HS-27A (cell line): ENCODE measurements around the gene DUT.

Experiments
- DNase-seq: peaks from one replicate; pipeline ENCODE4 v3.0.0-alpha.2; 2012; ENCODE audit warnings: low read depth, missing footprints

Gene DUT

DNA sequence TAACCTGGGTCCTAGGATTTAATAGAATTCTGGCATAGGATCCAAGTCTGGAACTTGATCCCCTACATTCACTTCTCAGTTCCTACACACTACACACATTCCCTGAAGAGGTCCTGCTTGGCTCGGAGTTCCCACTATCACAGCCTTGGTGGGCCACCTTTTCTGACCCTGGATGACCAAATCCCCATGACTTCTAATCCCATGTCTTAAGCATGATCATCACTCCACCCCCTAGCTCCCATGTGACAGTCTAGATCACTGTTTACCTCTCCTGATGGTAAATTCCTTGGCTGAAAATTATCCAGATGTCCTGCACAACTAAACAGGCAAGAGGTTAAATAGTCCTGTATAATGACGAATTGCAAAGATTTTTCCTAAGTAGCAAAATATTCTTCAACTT lies 40.3 kb downstream of the DUT start:
- no peak for DNase-seq

DNA sequence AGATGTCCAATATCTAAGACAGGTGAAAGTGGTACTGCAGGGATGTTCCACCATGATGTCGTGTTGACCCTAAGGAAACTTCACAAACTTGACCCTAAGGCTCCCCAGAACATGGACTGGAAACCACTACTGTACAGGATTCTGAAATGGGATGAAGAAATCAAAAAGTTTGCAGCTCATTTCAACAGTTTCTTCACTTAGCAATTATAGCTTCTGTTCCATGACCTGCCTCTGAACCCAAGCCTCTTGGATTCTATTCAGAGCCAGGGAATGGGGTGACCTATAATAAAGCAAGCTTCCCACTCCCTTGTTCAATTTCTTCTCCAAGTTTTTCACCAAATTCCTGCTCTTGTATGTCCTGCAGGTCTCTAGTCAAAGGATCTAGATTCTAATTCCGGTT lies 40.7 kb downstream of the DUT start:
- no peak for DNase-seq

DNA sequence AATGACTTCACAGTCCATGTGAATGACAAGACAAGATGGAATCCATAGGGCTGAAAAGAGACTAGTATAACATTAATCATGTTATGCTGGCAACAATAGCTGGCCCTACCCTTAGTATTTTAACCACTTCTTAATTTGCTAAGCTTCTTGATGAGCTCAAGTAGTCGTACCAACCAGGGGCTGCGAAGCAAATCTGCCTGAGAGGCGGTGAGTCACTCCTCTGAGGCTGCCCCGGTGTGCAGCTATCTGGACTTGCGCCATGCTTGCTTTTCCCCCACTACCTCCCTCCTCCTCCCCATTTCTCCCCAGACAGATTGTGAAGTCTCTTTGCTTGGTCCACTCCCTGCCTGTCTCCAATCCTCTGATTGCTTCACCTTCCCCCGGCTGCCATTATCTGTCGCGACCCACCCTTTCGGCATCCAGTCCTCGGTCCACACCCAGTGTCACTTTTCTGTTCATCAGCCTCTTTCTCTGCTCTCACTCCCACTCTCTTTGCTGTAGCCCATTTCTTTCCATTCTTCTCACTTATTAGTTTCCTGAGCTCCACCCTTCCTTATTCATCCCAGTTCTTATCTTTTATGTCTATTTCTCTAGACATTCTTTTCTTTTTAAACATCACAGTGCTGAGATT lies 42.7 kb downstream of the DUT start:
- no peak for DNase-seq

DNA sequence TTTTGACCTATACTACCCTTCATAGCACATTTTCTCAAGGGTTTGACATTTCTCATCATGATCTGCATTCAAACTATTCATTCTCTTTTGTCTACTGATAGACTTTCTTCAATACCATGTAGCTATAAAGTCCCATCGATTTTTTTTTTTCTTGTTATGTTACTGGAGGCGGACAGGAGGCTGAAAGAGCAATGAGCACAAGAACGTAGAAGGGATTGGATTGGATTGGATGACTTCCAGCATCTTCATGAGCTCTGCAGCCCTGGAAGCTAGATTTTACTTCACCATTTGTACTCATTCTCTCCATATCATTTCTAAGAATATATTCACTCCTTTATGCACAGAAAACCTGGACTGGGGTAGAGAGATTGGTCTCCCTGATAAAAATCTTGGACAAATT lies 43.2 kb downstream of the DUT start:
- DNase-seq, result no peak

DNA sequence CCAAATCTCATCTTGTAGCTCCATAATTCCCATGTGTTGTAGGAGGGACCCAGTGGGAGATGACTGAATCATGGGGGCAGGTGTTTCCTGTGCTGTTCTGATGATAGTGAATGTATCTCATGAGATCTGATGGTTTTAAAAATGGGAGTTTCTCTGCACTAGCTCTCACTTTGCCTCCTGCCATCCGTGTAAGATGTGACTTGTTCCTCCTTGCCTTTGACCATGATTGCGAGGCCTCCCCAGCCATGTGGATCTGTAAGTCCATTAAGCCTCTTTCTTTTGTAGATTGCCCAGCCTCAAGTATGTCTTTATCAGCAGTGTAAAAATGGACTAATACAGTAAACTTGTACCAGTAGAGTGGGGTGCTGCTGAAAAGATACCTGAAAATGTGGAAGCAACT lies 44.5 kb downstream of the DUT start:
- no peak for DNase-seq

DNA sequence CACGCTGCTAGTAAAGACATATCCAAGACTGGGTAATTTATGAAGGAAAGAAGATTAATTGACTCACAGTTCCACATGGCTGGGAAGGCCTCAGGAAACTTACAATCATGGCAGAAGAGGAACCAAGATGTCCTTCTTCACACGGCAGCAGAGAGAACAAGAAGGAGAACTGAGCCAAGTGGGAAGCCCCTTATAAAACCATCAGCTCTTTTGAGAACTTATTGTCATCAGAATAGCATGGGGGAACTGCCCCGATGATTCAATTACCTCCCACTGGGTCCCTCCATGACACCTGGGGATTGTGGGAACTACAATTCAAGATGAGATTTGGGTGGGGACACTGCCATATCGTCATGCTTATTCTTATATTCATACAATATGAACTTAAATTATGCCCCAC lies 49.0 kb downstream of the DUT start:
- DNase-seq, result no peak

DNA sequence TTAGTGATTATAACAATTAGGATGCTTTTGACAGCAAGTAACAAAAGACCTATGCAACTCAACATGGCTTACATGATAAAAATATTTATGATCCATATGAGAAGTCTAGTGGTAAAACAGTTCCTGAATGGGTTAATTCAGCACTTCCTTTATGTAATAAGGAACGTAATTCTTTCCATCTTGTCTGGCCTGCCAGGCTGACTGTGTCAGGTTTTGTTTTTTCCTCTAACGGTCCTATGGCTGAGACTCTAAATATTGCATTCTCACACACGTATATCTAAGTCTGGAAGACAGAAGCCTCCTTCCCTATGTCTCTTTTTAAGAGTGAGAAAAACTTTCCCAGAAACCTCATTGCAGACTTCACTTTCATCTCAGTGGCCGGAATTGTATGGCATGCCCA lies 50.6 kb downstream of the DUT start:
- DNase-seq, result no peak

DNA sequence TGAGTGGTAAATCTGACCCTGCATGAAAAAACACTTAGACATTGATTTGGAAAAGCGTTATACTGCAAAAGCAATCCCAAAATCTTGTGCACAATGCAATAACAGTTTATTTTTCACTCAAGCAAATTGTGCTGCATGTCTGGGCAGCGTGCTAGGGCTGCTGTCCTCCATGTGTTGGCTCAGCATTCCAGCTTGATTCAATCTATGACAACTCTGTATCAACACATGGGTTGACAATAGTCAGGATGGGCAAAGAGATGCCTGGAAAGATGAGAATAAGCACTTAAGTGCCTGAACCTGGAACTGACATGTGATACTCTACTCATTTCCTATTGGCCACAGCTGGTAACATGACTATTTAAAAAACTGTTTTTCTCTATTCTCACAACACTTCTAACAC lies 51.8 kb downstream of the DUT start:
- no peak for DNase-seq

DNA sequence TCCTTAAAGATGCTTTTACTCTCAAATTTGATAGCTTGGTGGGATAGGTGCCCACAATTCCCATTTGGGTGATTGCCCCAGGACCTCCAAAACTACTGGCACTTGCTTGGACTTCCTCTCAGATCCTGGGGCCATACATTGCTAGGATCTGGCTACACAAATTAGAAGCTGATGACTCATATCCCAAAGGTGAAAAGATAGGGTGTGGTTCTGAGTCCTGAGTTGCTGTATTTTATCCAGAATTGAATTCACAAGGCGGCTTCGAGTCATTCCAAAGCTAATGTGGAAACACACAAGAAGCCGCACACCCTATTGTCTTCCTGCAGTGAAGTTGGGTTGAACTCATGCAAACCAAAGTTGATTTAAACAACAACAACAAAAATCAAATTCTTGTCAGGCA lies 53.4 kb downstream of the DUT start:
- no peak for DNase-seq

DNA sequence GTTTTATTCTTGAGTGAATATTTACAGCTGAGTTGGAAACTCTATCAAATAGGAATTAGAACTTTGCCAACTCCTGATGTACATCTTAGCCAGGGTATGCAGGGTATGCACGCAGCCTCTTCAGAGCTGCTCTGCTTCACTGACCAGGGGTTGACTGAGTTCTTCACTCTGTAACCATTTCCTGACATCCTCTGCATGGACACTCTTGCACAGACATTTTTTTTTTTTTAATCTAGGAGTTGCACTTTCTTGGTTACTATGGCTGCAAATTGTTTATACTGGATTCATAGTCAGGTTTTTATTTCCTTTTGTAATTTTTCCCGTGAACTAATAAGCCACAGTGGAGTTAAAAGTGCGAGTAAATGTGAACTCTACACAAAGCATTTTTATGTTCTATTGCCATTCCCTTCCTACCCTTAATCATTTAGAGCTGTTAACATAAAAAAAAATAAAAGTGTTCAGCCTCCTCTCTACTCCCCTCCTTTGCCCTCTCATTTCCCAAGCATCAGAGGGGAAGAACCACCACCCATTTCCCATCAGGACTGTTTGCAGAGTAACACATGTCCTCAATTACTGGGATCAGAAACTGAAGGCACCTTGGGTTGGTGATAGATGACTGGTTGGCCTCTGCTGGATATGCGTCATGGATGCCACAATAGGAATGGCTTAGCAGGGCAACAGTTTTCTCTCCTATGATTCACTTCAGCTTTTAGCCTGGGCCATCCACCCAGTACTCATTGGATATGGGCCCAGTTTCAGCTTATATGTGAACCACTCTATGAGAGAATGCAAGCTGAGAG lies 54.0 kb downstream of the DUT start:
- DNase-seq, result peak; percentile 78

DNA sequence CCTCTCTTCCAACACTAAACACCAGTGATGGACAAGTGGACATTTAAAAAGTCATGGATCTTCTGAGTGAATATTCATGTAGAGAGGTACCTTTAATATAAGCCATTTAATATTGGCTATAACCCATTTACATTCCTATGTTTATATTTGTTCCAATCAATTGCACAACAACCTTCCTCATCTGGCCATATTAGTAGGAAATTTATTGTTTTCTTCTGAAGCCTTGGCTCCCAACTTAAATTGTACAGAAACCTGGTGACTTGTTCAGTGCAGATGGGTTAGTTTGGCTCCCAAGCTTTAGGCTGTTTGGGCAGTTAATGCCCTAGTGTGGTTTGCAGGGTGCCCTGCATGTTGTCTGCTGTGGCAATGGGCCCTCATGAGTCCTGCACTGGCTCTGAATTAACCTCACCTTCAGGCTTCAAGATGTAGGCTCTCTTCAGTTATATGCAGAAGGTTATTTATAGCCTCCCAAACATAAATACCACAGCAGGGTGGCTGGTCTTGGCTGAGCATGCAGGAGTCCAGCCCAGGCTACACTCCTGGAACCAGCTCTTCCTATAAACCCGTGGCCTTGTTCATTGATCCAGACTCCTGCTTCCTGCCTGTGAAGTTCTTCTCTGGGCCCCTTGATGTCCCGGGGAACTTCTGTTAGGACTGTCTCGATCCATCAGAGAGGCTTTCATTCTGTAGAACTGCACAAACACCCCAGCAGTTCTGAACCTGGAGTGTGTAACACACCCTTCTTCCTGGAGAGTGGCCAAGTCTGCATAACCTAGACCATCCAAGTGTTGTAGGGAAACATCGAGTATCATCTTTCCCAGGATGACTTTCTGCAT lies 57.0 kb downstream of the DUT start:
- DNase-seq, result no peak

DNA sequence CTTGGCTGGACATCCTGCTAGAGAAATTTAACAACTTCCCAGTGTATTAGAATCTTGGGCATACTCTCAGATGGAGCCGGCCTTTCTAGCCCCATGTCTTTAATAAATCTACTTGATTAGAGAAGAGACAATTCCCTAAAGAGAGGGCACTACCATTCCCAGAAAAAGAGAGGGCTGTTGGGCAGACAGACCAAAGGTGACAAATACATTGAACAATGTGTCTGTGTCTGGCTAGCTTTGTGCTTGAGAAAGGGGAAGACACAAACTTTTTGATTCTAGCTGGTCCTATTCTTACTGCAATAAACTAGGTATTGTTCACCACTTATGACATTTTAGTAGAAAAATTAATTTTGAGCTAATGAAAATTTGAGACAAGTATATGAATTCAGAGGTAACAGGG lies 57.7 kb downstream of the DUT start:
- DNase-seq, result no peak

DNA sequence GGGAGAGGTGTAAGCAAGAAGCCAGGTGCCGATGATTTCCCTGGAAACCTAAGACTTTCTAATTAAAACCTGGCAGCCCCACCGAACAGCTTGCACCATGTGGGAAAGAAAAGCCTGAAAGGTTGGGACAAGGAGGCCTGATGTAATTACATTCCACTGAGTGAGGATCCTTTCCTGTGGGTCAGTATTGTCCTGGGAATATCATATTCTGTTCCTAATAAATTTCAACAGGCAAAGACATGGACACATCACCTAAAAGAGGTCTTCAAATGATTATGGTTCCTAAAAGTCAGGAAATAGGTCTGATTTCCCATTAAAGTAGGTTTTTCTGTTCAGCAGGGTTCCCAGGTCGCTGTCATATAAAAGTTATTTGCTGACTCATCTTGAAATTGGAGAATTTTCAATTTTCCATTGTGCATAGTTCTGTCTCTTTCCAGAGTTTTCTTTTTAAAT lies 58.5 kb downstream of the DUT start:
- no peak for DNase-seq

DNA sequence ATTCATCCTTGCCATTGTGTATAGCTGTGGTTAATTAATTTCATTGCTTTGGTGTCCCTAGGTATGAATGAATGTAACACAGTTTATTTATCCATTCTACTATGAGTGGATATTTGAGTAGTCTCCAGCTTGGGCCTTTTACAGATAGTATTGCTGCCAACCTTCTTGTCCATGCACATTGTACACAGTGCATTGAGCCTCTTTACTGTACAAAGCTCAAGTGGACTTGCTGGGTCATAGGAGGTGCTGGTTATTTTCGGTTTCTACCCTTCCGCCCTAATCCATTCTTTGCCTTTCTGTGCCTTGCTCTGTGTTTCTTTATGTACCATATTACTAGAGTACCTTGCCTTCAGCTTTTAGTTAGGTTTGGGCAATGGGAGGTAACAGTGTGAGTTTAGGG lies 60.7 kb downstream of the DUT start:
- DNase-seq, result no peak

DNA sequence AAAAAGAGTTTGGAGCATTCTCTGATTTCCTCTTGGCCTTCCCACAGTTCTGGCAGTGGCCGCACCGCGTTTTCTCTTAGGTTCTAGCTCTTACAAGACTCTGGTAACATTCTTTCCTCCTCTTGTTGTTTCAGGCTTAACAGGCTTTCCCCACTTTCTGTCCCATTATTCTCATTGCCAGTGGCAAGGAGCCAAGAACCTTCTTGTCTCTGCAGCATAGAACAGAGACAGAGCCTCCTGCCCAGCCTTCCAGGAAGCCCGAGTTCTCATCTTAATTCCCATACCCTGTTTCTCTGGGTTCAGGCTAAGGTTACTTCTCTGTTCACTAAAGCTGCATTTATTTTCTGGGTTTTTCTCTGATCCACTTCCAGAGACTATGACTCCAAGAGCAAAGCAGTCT lies 61.1 kb downstream of the DUT start:
- DNase-seq, result no peak
